ENCODE data around the gene OR4D9. TPM values are rescaled to one million over a fixed set of nuclear protein-coding genes. Genes with fewer than 3 reads are reported as not detected.

Gene OR4D9
- total and polyA plus RNA-seq, 2 of the 8 experiments (the other 6 are each of a cell fraction or from before 2014, with no cell fraction given), result not detected

- no peak overlapping the region for H2BK12ac ChIP-seq (ENCODE audit: low read depth, low read length)
- H2AFZ ChIP-seq (ENCODE audit: low read length), result no peak overlapping the region
- no peaks in the 10 kb centered on the region for H3K79me2 ChIP-seq (ENCODE audit: control insufficient read depth in 1 of 2, insufficient read depth in 2 of 2, low read length in 2 of 2)
- H3K36me3 ChIP-seq (ENCODE audit: control insufficient read depth in 2 of 4, insufficient read depth in 4 of 4, low read length in 3 of 4), result no peaks in the 10 kb centered on the region
- no peaks in the 10 kb centered on the region for H3K4me1 ChIP-seq (replicated peaks in 1 of 4; ENCODE audit: control insufficient read depth in 3 of 4, insufficient read depth in 4 of 4, low read length in 3 of 4)
- H4K5ac ChIP-seq (ENCODE audit: insufficient read length, low read depth, low read length), result no peak overlapping the region
- no peak overlapping the region for H3K9ac ChIP-seq (replicated peaks in 1 of 4; ENCODE audit: extremely low read depth in 1 of 4, low read depth in 3 of 4, low read length in 3 of 4)
- H3K23me2 ChIP-seq (ENCODE audit: low read depth, low read length), result no peaks in the 10 kb centered on the region; the same call in 1 of the 2 replicates
- no peak overlapping the region for H3K27ac ChIP-seq (ENCODE audit: low read depth, low read length)
- H3K4ac ChIP-seq (replicated peaks; ENCODE audit: insufficient read length, low read depth, low read length), result no peak overlapping the region
- H4K20me1 ChIP-seq (replicated peaks in 1 of 2; ENCODE audit: control insufficient read depth in 1 of 2, insufficient read depth in 2 of 2, low read length in 2 of 2), result no peaks in the 10 kb centered on the region
- no peak overlapping the region for H2AK5ac ChIP-seq (ENCODE audit: low read depth, low read length)
- no peak overlapping the region for H3K4me3 ChIP-seq (ENCODE audit: extremely low read depth in 1 of 4, insufficient read depth in 2 of 4, low read depth in 3 of 4, low read length in 4 of 4)
- no peak overlapping the region for H4K91ac ChIP-seq (replicated peaks; ENCODE audit: insufficient read length, low read length)
- POLR2A ChIA-PET (ENCODE audit: partially characterized antibody), result no interaction called here
- no peak overlapping the region for H2BK5ac ChIP-seq (ENCODE audit: low read depth, low read length)
- no peak overlapping the region for H3K18ac ChIP-seq (ENCODE audit: extremely low read depth, low read length)
- H3K14ac ChIP-seq (ENCODE audit: insufficient read length), result no peak overlapping the region
- no peak overlapping the region for H4K8ac ChIP-seq (ENCODE audit: extremely low read depth, insufficient read depth, low read length)
- H3K27me3 ChIP-seq (replicated peaks in 1 of 4; ENCODE audit: control insufficient read depth in 3 of 4, extremely low read depth in 1 of 4, insufficient read depth in 3 of 4, low read length in 3 of 4), result no peaks in the 10 kb centered on the region
- DNase-seq (ENCODE audit: low read depth in 1 of 2, low spot score in 2 of 2) (no peak), FAIRE-seq (no peak)
- H3K4me2 ChIP-seq (ENCODE audit: insufficient read depth in 1 of 2, low read depth in 2 of 2, low read length in 2 of 2), result no peak overlapping the region
- CTCF ChIA-PET (ENCODE audit: partially characterized antibody), result interaction anchor here (0.7 kb wide), 1 partner anchor 1130 kb away, joined by 3 read pairs; no protein-coding TSS in a partner anchor
- no peak overlapping the region for H3K23ac ChIP-seq (ENCODE audit: insufficient read length)
- 0% methylated on average over 1 of the region's 1 CpG; no CpG with 5 or more reads in 1 of the 2 experiments for WGBS, 2 experiments (ENCODE audit: extremely low coverage in 1 of 2, insufficient coverage in 1 of 2, insufficient read length in 1 of 2, insufficient replicate concordance in 2 of 2, low coverage in 1 of 2, low lambda C conversion rate in 2 of 2, missing lambda C conversion rate in 1 of 2)
- no peaks in the 10 kb centered on the region for H3K9me3 ChIP-seq (ENCODE audit: insufficient read depth in 2 of 2, low read depth in 1 of 2, low read length in 1 of 2)
- no peak overlapping the region for H2BK20ac ChIP-seq (ENCODE audit: low read length)
- H2BK15ac ChIP-seq (ENCODE audit: low read length), result no peak overlapping the region
- H3K79me1 ChIP-seq (ENCODE audit: low read depth, low read length), result no peaks in the 10 kb centered on the region
- H3K56ac ChIP-seq (replicated peaks; ENCODE audit: insufficient read length, low read depth, low read length), result no peak overlapping the region
- no peak overlapping the region for H2BK120ac ChIP-seq (replicated peaks; ENCODE audit: low read depth, low read length)
Measured at GRCh38 chr11:59501931-59502330, 9.4 kb upstream of the OR4D9 start.

Data from H1 (cell line).